HepG2 (cell line): ENCODE measurements around the gene ZNF653. TPM values are rescaled to one million over a fixed set of nuclear protein-coding genes. Genes with fewer than 3 reads are reported as not detected.

Experiments
- ADNP ChIP-seq: sonication (generic); formaldehyde crosslinking; IDR thresholded peaks from 2 replicates; pipeline ENCODE4 v1.4.0; 2020; ENCODE audit warnings: missing genetic modification reagents
- ATF4 ChIP-seq, 2 experiments: fragments of 450-650 bp in 1 of 2; sonication (generic) in 1 of 2; formaldehyde crosslinking; IDR thresholded peaks; 2 replicates each; pipeline versions ENCODE4 v1.5.0 to v1.8.0; 2020 to 2022; ENCODE audit warnings: mild to moderate bottlenecking in 1 of 2, missing genetic modification reagents in 1 of 2
- HIVEP1 ChIP-seq: sonication (generic); formaldehyde crosslinking; IDR thresholded peaks from 2 replicates; pipeline ENCODE4 v1.4.0; 2020; ENCODE audit warnings: mild to moderate bottlenecking, missing genetic modification reagents
- LBX2 ChIP-seq: sonication (generic); formaldehyde crosslinking; IDR thresholded peaks from 2 replicates; pipeline ENCODE4 v1.5.0; 2020; ENCODE audit warnings: missing genetic modification reagents, mild to moderate bottlenecking, borderline replicate concordance
- MAFF ChIP-seq: IDR thresholded peaks from 2 replicates; pipeline ENCODE4 v1.6.1; 2011; ENCODE audit warnings: low read depth, low read length, improper control_type of control experiment
- MXD1 ChIP-seq: sonication (generic); formaldehyde crosslinking; IDR thresholded peaks from 2 replicates; pipeline ENCODE4 v1.4.0; 2020; ENCODE audit warnings: mild to moderate bottlenecking, missing genetic modification reagents
- PAXIP1 ChIP-seq: sonication (generic); formaldehyde crosslinking; conservative IDR thresholded peaks from 2 replicates; pipeline ENCODE4 v1.4.0; 2020; ENCODE audit warnings: mild to moderate bottlenecking, missing genetic modification reagents, moderate library complexity
- PHF5A ChIP-seq: IDR thresholded peaks from one replicate; pipeline ENCODE4 v1.6.1; 2018; ENCODE audit warnings: low read depth, missing genetic modification reagents; ENCODE audit not compliant: unreplicated experiment
- TEAD3 ChIP-seq: optimal IDR thresholded peaks from 2 replicates; pipeline ENCODE3; 2016; ENCODE audit warnings: borderline replicate concordance
- TFDP1 ChIP-seq: IDR thresholded peaks from 2 replicates; pipeline ENCODE4 v1.6.1; 2016; ENCODE audit warnings: missing compliant biosample characterization, missing genetic modification reagents, borderline replicate concordance
- ZBTB4 ChIP-seq: sonication (generic); formaldehyde crosslinking; IDR thresholded peaks from 2 replicates; pipeline ENCODE4 v1.4.0; 2020; ENCODE audit warnings: missing genetic modification reagents, mild to moderate bottlenecking, borderline replicate concordance
- ZBTB49 ChIP-seq: sonication (generic); formaldehyde crosslinking; IDR thresholded peaks from 2 replicates; pipeline ENCODE4 v1.4.0; 2020; ENCODE audit warnings: missing genetic modification reagents, borderline replicate concordance
- ZFP62 ChIP-seq: sonication (generic); formaldehyde crosslinking; IDR thresholded peaks from 2 replicates; pipeline ENCODE4 v1.4.0; 2020; ENCODE audit warnings: missing genetic modification reagents
- ZNF432 ChIP-seq: sonication (generic); formaldehyde crosslinking; IDR thresholded peaks from 2 replicates; pipeline ENCODE4 v1.5.0; 2020; ENCODE audit warnings: missing genetic modification reagents, mild to moderate bottlenecking, borderline replicate concordance
- ZNF766 ChIP-seq: sonication (generic); formaldehyde crosslinking; IDR thresholded peaks from 2 replicates; pipeline ENCODE4 v1.5.0; 2020; ENCODE audit warnings: missing genetic modification reagents, borderline replicate concordance
- polyA plus RNA-seq, 8 experiments: library from polyadenylated mRNA; depleted of rRNA in 3 of 8; stranded (reverse) in 7 of 8; unstranded in 1 of 8; fragments of >200 nt; fragmentation: Illumina TruSeq in 4 of 8; extraction: Trizol in 4 of 8; gene quantifications; 2 replicates each; pipeline versions ENCODE4 v1.2.1 to v1.2.3, GENCODE V29; 2011 to 2016; ENCODE audit warnings: low read depth in 4 of 8, missing spikeins in 1 of 8, mixed read lengths in 1 of 8; ENCODE audit not compliant: insufficient read depth in 1 of 8
- total RNA-seq, 5 experiments: library from RNA; depleted of rRNA; stranded (reverse); fragments of >200 nt; fragmentation: Illumina TruSeq; extraction: Trizol; gene quantifications; 2 replicates each; pipeline ENCODE4 v1.2.3, GENCODE V29; 2016; ENCODE audit warnings: low read depth in 1 of 5

ZNF653 gene
- total and polyA plus RNA-seq, 2 of the 13 experiments (the other 11 are each of a cell fraction or from before 2014, with no cell fraction given), result 4.7 to 7.1 TPM

- TF ChIP-seq ZFP62 (CRISPR knock-in tag), result 0 out of 2 replicates have a peak, but pooled peaks have one; percentile 46
- 0 out of 2 replicates have a peak, but pooled peaks have one; percentile 37 for TF ChIP-seq HIVEP1 (CRISPR knock-in tag)
- 0 out of 4 replicates have a peak, but pooled peaks of 1 of the 2 experiments have one; percentile 18 for TF ChIP-seq ATF4 (CRISPR knock-in tag; IDR thresholded peaks at IDR 0.05)
- TF ChIP-seq PHF5A (CRISPR knock-in tag), result peak; percentile 55
- no peak for TF ChIP-seq MAFF
- peak; percentile 88; the same call in 1 of the 2 replicates for TF ChIP-seq LBX2 (CRISPR knock-in tag)
- TF ChIP-seq ZNF432 (CRISPR knock-in tag), result 0 out of 2 replicates have a peak, but pooled peaks have one; percentile 48
- no peak for TF ChIP-seq ZBTB4 (CRISPR knock-in tag)
- no peak for TF ChIP-seq ZBTB49 (CRISPR knock-in tag)
- peak; percentile 17; the same call in 1 of the 2 replicates for TF ChIP-seq PAXIP1 (CRISPR knock-in tag)
- TF ChIP-seq TFDP1 (CRISPR knock-in tag), result peak; percentile 95
- TF ChIP-seq TEAD3 (CRISPR knock-in tag), result peak; percentile 38
- peak; percentile 90 for TF ChIP-seq MXD1 (CRISPR knock-in tag)
- peak; percentile 88; the same call in 1 of the 2 replicates for TF ChIP-seq ADNP (CRISPR knock-in tag)
- peak; percentile 95 for TF ChIP-seq ZNF766 (CRISPR knock-in tag)
Observed at GRCh38 chr19:11482384-11483050, 23.1 kb downstream of the ZNF653 start (continued).
